Activated CD4-positive, alpha-beta T cell treated with anti-CD3 and anti-CD28 coated beads for 24 hours (primary cell): ENCODE measurements around the gene RASA3.
A peak's percentile ranks its signal among the peaks of the same experiment; 100 is the strongest.

Experiments used
- DNase-seq, 2 donors: peaks; one replicate each; pipeline ENCODE4 v3.0.0-alpha.2; 2020; ENCODE audit warnings: low read depth in 2 of 2

The RASA3 gene

DNA sequence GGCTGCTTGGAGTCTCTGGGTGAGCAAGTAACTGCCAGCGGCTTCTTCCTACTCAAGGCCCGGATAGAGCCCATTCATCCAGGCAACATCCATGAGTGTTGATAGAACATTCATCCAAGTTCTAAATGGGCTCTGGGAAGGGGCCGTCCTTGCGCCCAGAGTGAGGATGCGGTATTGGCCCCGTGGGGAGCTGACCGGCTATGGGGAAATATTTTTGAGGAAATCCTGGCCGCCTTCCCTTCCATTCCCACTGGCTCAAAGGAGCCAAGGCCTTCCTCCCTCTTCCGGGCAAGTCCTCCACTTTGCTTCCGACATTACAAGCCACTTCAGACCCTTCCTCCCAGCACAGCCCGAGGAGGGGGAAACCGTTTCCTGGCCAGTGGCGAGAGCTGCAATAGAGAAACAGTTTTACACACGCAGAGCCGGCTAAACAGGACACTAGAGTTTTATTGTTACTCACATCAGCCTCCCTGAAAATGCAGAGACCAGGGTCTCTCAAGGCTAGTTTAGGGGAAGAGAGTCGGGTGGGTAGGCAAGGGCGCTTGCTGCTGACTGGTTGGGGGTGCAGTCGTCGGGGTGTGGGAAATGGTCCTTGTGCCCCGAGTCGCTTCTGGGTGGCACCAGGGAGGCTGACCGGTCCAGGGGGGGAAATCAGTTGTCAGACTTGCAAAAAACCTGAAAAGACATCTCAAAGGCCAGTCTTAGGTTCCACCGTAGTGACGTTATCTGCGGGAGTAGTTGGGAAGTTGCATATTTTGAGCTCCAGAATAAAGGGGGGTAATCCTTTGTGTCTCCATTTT lies 196.1 kb downstream of the RASA3 start:
- DNase-seq: no peak

DNA sequence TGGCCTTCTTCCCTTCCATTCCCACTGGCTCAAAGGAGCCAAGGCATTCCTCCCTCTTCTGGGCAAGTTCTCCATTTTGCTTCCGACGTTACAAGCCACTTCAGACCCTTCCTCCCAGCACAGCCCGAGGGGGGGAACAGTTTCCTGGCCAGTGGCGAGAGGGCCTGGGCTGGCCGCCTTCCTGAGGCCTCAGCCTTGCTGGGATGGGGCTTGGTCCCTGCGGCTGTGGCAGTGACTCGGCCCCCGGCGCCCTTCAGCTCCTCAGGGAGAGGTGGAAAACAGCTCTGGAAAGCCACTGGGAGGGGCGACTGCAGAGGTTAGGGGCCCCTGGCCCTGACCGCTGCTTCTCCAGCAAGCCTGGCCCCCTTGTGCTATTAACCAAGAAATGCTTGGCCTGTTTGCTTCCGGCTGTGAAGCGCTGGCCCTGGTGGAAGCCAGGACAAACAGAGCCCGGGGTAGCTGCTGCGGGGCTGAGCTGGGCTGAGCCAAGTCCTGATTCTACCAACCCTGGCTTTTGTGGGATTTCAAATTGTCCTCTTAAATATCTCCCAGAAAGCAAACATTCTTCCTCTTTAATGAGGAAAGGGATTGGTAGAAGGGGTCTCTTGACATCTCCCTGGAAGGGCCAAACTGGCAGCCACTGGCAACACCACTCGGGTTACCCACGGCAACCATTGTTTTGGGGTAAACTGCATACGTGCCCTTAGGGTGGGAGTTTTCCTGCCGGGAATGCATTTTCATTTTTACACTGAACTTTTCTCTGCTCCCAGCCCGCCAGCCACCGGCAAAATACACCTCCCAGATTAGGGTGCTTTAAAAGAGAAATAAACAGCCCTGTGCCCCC lies 197.2 kb downstream of the RASA3 start:
- DNase-seq: no peak

DNA sequence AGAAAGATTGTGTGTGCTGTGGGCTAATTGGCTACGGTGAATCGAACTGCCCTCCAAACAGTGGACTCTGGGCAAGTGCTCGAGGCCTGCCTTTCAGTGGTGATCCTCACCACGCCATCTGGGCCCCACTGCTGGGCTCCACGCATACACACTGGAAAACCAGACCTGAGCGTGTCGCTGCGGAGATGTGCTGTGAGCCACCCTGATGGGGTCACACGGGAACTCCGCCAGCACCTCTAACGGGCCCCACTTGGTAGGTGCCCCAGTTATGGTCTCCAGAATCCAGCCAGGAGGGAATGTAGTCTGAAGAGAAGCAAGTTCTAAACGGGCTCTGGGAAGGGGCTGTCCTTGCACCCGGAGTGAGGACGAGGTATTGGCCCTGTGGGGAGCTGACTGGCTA lies 197.8 kb downstream of the RASA3 start:
- no peak for DNase-seq

DNA sequence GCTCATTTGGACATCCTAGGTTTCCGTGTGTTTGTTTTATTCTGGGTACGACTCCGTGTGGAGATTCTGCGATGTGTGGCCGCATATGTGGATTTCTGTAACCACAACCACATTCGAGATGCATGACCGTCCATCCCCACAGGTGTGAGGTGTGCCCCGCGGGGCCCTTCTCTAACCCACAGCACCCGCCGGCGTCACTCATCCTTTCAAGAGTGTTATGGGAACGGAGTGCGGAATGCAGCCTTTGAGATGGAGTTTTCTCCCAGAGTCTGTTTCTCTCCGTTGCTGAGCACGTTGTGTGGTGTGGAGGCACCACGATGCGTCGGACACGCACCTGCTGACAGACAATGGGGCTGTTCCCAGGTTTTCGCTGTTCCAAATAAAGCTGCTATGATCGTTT lies 198.5 kb downstream of the RASA3 start:
- DNase-seq: no peak

DNA sequence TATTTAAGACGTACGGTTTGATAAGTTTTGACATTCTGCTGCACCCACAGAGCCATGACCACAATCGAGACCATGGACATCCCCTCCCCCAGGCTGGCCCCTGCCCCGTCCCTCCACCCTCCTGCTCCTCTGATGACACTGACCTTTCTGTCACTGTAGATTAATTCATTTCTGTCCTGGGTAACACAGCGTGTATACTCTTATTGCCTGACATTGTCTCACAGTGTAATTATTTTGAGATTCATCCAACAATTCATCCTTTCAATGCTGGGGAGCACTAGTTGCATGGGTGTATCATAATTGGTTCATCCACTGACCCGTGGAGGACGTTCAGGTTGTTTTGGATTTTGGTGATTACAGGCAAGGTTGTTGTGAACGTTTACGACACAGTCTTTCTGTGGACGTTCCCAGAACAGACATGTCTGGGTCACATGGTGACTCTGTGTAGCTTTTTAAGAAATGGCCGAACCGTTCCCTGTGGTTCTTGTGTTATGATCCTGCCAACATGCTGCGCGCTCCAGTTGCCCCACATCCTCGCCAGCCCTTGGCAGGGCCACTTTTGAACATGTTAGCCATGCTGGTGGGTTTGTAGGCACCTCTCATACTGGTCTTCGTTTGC lies 200.5 kb downstream of the RASA3 start:
- DNase-seq: no peak

- DNase-seq: peak in 1 of 2 donors; percentile 21
Observed at GRCh38 chr13:113930671-113931637, 201.5 kb downstream of the RASA3 start.

DNA sequence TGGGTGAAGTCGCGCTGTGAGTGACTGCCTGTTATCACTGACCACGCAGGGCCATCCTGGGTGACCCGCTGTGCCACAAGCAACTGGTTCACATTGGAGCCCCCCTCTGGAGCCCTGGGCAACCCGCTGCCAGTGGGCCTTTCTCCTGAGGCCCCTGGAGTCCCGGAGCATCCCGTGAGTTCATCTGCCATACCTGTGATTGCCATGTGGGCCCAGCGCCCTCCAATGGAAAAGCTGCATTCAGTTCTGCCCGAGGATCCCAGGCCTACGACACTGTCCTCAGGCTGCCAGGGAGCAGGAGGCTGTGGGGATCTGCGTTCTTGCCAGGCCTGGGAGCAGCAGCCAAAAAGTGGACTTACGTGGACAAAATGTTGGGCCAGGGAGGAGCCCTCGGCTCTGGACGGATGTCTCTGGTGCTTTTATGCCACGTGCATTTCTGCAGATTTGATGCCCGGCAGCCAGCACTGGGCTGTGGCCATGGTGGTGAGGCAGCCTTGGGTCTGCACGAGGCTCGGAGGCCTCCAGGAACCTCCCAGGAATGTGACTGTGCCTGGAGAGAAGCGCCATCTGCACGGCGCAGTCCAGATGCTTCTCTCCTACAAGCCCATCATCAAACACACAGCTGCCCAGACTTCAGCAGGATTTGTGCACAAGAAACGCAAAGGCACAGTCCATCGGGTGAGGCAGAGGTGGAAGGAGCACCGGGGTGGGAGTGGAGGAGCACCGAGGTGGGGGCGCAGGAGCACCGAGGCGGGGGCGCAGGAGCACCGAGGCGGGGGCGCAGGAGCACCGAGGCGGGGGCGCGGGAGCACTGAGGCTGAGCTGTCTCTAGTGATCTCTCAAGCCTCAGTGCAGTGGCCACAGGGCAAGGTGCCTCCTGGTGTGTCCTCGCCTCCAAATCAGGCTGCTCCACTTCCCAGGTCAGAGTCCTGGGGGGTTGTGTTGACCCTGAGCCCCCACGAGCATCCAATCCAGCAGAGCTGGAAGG lies 202.5 kb downstream of the RASA3 start:
- DNase-seq: no peak

DNA sequence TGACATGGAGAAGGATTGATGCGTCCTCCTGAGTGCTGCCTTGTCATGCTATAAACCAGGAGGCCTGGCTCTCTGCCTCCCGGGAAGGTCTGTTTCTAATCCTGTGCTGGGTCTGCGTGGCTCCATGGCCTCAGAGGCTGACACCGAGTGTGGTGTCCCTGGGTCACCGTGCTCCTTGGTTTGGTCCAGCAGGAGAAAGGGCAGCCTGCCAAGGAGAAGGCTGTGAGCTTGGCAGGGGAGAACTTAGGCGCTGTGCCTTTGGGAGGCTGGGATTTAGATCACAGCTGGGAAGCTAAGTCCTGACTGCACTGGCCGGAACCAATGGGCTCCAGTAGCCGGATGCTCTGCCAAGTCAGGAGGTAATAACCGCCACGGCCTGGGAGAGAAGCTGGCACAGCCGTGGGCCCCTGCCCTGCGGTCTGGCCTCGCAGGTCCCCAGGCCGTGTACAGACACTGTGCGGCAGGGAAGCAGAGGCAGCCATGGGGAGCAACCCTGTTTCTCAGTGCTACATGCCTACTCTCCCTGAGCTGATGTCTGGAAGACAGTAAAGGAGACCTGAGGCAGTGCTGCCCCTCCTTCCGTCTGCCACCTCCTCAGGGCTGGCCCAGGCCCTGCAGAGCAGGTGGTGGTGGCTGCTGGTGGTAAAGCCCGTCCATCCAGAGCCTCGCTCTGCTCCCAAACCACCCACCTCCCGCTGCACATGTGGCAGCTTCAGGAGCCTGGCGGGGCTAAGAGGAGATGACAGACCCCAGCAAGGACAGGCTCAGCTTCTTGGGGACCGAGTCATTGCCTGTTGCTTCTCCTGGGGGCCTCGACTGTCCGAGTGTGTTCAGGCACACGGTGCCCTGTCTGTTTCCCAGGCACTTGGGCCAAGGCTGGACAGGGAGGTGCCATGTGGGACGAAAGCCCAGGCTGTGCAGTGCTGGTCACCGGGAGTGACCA lies 203.5 kb downstream of the RASA3 start:
- no peak for DNase-seq
